CD14-positive monocyte (primary cell): ENCODE results near the gene CLDN19. TPM values are rescaled to one million over a fixed set of nuclear protein-coding genes. Genes with fewer than 3 reads are reported as not detected.

Experiments used
- DNase-seq, 3 donors: peaks; one replicate each; pipeline ENCODE4 v3.0.0-alpha.2; 2011 to 2022
- H2AFZ ChIP-seq: 2 replicates; pipeline ENCODE4 v1.6.0; 2012; ENCODE audit warnings: mild to moderate bottlenecking, low read depth, low read length, inconsistent platforms; ENCODE audit not compliant: insufficient read depth, poor library complexity, severe bottlenecking
- H3K27ac ChIP-seq, 2 donors: 1 replicate in 1 of 2; 2 replicates in 1 of 2; pipeline ENCODE4 v1.5.1; 2012 to 2013; ENCODE audit warnings: low read length in 2 of 2, control low read depth in 1 of 2, inconsistent platforms in 1 of 2, low read depth in 1 of 2, mild to moderate bottlenecking in 1 of 2
- H3K27me3 ChIP-seq, 2 donors: one replicate each; pipeline versions ENCODE4 v1.6.0 to v1.6.1; 2011 to 2013; ENCODE audit warnings: low read length in 2 of 2; ENCODE audit not compliant: control insufficient read depth in 2 of 2, insufficient read depth in 2 of 2
- H3K36me3 ChIP-seq, 2 donors: replicated peaks in 1 of 2; 1 replicate in 1 of 2; 2 replicates in 1 of 2; pipeline versions ENCODE4 v1.5.1 to v1.6.1; 2012 to 2013; ENCODE audit warnings: low read length in 2 of 2, control low read depth in 1 of 2, inconsistent platforms in 1 of 2, mild to moderate bottlenecking in 1 of 2; ENCODE audit not compliant: insufficient read depth in 2 of 2, control insufficient read depth in 1 of 2
- H3K4me1 ChIP-seq, 2 donors: 1 replicate in 1 of 2; 2 replicates in 1 of 2; pipeline versions ENCODE4 v1.5.1 to v1.6.1; 2012 to 2013; ENCODE audit warnings: low read length in 2 of 2, control low read depth in 1 of 2, inconsistent platforms in 1 of 2, mild to moderate bottlenecking in 1 of 2, moderate library complexity in 1 of 2; ENCODE audit not compliant: insufficient read depth in 2 of 2, control insufficient read depth in 1 of 2
- H3K4me2 ChIP-seq: replicated peaks from 2 replicates; pipeline ENCODE3; 2012; ENCODE audit warnings: low read length, moderate library complexity, mild to moderate bottlenecking; ENCODE audit not compliant: poor library complexity, severe bottlenecking; ENCODE audit errors: extremely low read depth
- H3K4me3 ChIP-seq, 3 experiments: fragments of 200-600 bp in 1 of 3; sonication (generic) in 1 of 3; replicated peaks in 1 of 3; 1 replicate in 2 of 3; 2 replicates in 1 of 3; pipeline ENCODE4 v1.5.1; 2011 to 2013; ENCODE audit warnings: low read length in 3 of 3, mild to moderate bottlenecking in 3 of 3, control low read depth in 2 of 3, low read depth in 2 of 3, inconsistent platforms in 1 of 3, moderate library complexity in 1 of 3
- H3K79me2 ChIP-seq: 2 replicates; pipeline ENCODE4 v1.6.0; 2012; ENCODE audit warnings: mild to moderate bottlenecking, control low read depth, inconsistent platforms, low read length, moderate library complexity; ENCODE audit not compliant: insufficient read depth
- H3K9ac ChIP-seq: 2 replicates; pipeline ENCODE4 v1.6.0; 2017; ENCODE audit warnings: low read length, mild to moderate bottlenecking; ENCODE audit not compliant: insufficient read depth, poor library complexity, severe bottlenecking
- H3K9me3 ChIP-seq, 2 donors: replicated peaks in 1 of 2; 1 replicate in 1 of 2; 2 replicates in 1 of 2; pipeline versions ENCODE4 v1.5.1 to v1.6.1; 2012 to 2013; ENCODE audit warnings: low read length in 2 of 2, control low read depth in 1 of 2; ENCODE audit not compliant: control insufficient read depth in 1 of 2, insufficient read depth in 1 of 2
- H4K20me1 ChIP-seq: 2 replicates; pipeline ENCODE4 v1.6.0; 2012; ENCODE audit warnings: mild to moderate bottlenecking, low read length, control low read depth, moderate library complexity; ENCODE audit not compliant: insufficient read depth
- H3K27ac Mint-ChIP-seq, 7 donors: one replicate each; pipeline ENCODE4 v1.8.0; 2020; ENCODE audit warnings: mild to moderate bottlenecking in 7 of 7, mixed read lengths in 7 of 7, moderate library complexity in 6 of 7, inconsistent platforms in 2 of 7
- H3K27me3 Mint-ChIP-seq, 3 donors: one replicate each; pipeline ENCODE4 v1.8.0; 2021 to 2022; ENCODE audit warnings: low read depth in 3 of 3, mild to moderate bottlenecking in 3 of 3, mixed read lengths in 3 of 3, moderate library complexity in 3 of 3, inconsistent platforms in 1 of 3
- H3K36me3 Mint-ChIP-seq, 2 donors: one replicate each; pipeline ENCODE4 v1.8.0; 2020; ENCODE audit warnings: mixed read lengths in 2 of 2, inconsistent platforms in 1 of 2, mild to moderate bottlenecking in 1 of 2
- H3K4me1 Mint-ChIP-seq: one replicate; pipeline ENCODE4 v1.8.0; 2020; ENCODE audit warnings: mild to moderate bottlenecking, mixed read lengths
- H3K4me3 Mint-ChIP-seq, 2 donors: one replicate each; pipeline ENCODE4 v1.8.0; 2020; ENCODE audit warnings: mild to moderate bottlenecking in 2 of 2, mixed read lengths in 2 of 2, moderate library complexity in 1 of 2
- H3K9me3 Mint-ChIP-seq, 7 donors: one replicate each; pipeline ENCODE4 v1.8.0; 2020 to 2022; ENCODE audit warnings: mixed read lengths in 7 of 7, mild to moderate bottlenecking in 6 of 7, moderate library complexity in 6 of 7, inconsistent platforms in 2 of 7
- WGBS: methylation state at CpG from one replicate; pipeline ENCODE4 v1.1.5; 2013; ENCODE audit warnings: missing lambda C conversion rate; ENCODE audit not compliant: insufficient coverage; 5-methylcytosine and 5-hydroxymethylcytosine counted together
- intact Hi-C, 2 donors: fragments of 100-400 bp; cut with micrococcal nuclease; formaldehyde crosslinking; loops; one replicate each; pipeline versions ENCODE4 v1.15.0 to v1.15.1; 2023
- polyA plus RNA-seq, 3 donors: library from polyadenylated mRNA; depleted of rRNA in 1 of 3; unstranded in 2 of 3; stranded (reverse) in 1 of 3; fragments of 300-500 nt in 2 of 3; fragments of >200 nt in 1 of 3; fragmentation: Illumina TruSeq in 2 of 3; gene quantifications; 1 replicate in 2 of 3; 2 replicates in 1 of 3; pipeline ENCODE4 v1.2.3, GENCODE V29; 2012 to 2021
- TF ChIP-seq, protein P1 (sequence below): fragments of 200-600 bp; IDR thresholded peaks from one replicate; pipeline ENCODE4 v1.8.0; 2022; ENCODE audit warnings: antibody characterized with exemption, mild to moderate bottlenecking

CLDN19 gene
- polyA plus RNA-seq, 3 donors, result not detected

DNA sequence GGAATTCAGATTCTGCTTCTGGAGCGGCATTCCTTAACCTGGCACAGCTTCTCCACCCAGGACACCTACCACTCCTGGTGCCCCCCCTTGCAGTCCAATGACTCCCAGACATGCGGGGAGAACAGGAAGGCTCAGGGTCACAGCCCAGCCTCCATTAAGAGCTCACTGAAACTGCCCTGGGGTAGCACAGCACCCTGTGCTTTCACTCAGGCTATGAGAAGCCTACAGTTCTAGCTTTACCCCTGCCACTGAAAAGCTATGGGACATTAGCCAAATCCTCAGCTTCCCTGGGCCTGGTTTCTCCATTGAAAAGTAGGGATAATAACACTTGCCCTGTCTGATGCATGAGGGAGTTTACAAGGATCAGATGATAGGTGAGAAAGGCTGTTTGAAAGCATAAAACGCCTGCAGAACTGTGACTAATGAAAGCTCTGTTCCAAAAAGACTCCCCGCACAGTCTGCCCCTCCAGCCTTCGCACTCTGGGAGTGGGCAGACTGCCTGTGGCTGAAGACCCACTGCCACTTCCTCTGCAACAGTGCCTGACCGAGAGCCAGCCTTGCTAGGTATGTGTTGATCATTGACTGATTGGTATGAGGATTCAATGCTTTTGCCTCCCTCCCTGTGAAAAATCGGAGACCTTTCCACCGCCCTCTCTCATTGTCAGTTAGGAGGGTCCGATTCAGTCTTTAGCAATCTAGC, 2.7 kb upstream of the CLDN19 start:
- no peak overlapping the region for H3K4me3 Mint-ChIP-seq

DNA sequence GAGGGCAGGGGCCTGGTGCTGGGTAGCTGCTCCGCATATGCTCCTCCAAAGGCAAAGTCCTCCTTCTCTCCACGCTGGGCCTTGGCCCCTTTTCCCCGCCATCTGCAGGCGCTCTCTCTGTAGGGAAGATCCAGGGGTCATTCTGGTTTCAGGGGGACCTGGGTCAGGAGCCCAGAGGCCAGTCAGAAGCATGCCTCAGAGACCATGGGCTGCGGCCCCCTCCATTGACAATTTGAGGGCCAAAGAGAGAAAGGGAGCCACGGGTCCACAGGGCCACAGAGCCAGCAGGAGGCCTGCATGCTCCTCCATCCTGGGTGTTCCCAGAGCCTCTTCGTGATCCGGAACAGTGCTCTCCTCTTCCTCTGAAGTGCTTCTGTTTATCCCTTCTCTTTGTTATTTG, 2.1 kb upstream of the CLDN19 start:
- Histone ChIP-seq H3K4me2 (no peak overlapping the region), H3K36me3 (peaks cover 12 to 19% of the 10 kb centered on the region in 2 donors), H3K27ac (no peak overlapping the region), H3K79me2 (no peaks in the 10 kb centered on the region), H4K20me1 (no peaks in the 10 kb centered on the region), H2AFZ (no peak overlapping the region), H3K9me3 (no peaks in the 10 kb centered on the region), H3K9ac (no peak overlapping the region), H3K4me1 (peaks cover 12 to 18% of the 10 kb centered on the region in 2 donors), H3K4me3 (no peak overlapping the region), H3K27me3 (no peaks in the 10 kb centered on the region)
- Mint-ChIP-seq H3K27ac (no peak overlapping the region), H3K27me3 (peaks cover 0 to 9% (median 1%) of the 10 kb centered on the region in 3 donors), H3K9me3 (peaks cover 0 to 3% (median 0%) of the 10 kb centered on the region in 7 donors), H3K4me3 (no peak overlapping the region), H3K36me3 (peaks cover 18 to 22% of the 10 kb centered on the region in 2 donors), H3K4me1 (peaks cover 16% of the 10 kb centered on the region)
- TF ChIP-seq, protein P1, sequence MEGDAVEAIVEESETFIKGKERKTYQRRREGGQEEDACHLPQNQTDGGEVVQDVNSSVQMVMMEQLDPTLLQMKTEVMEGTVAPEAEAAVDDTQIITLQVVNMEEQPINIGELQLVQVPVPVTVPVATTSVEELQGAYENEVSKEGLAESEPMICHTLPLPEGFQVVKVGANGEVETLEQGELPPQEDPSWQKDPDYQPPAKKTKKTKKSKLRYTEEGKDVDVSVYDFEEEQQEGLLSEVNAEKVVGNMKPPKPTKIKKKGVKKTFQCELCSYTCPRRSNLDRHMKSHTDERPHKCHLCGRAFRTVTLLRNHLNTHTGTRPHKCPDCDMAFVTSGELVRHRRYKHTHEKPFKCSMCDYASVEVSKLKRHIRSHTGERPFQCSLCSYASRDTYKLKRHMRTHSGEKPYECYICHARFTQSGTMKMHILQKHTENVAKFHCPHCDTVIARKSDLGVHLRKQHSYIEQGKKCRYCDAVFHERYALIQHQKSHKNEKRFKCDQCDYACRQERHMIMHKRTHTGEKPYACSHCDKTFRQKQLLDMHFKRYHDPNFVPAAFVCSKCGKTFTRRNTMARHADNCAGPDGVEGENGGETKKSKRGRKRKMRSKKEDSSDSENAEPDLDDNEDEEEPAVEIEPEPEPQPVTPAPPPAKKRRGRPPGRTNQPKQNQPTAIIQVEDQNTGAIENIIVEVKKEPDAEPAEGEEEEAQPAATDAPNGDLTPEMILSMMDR, result no peak
- WGBS, result 100% methylated on average over 7 of the region's 8 CpGs
- DNase-seq, result no peak
- intact Hi-C loops, result loop anchor here in 1 of 2 donors (10.0 kb wide), 1 partner anchor 397 kb away; no protein-coding TSS in a partner anchor

More for the DNA sequence above, 2.7 kb upstream of the CLDN19 start:
- Mint-ChIP-seq H3K4me1 (peaks cover 13% of the 10 kb centered on the region), H3K27ac (peak overlapping the region in 2 of 7 donors; percentile 0 to 11), H3K36me3 (peaks cover 18 to 28% of the 10 kb centered on the region in 2 donors), H3K9me3 (peaks cover 0 to 3% (median 0%) of the 10 kb centered on the region in 7 donors), H3K27me3 (peaks cover 0 to 9% (median 3%) of the 10 kb centered on the region in 3 donors)
- TF ChIP-seq, protein P1, result no peak
- intact Hi-C loops, result loop anchor here in 1 of 2 donors (10.0 kb wide), 1 partner anchor 398 kb away; no protein-coding TSS in a partner anchor
- H3K4me2 ChIP-seq, result no peak overlapping the region
- H3K27me3 ChIP-seq, result no peaks in the 10 kb centered on the region
- no peak for DNase-seq
- WGBS, result 93% methylated on average over 7 of the region's 9 CpGs
- peaks cover 14 to 26% of the 10 kb centered on the region in 2 donors for H3K36me3 ChIP-seq
- H3K27ac ChIP-seq, result no peak overlapping the region
- H3K4me1 ChIP-seq, result peaks cover 6 to 12% of the 10 kb centered on the region in 2 donors
- H3K79me2 ChIP-seq, result no peaks in the 10 kb centered on the region
- no peaks in the 10 kb centered on the region for H4K20me1 ChIP-seq
- no peak overlapping the region for H3K9ac ChIP-seq
- H3K9me3 ChIP-seq, result no peaks in the 10 kb centered on the region
- no peak overlapping the region for H2AFZ ChIP-seq
- no peak overlapping the region for H3K4me3 ChIP-seq
